GM23248 (cell line): ENCODE measurements around the gene CASTOR2.
"Not testable (repeated sequence)": the region's sequence is repeated elsewhere in the genome, so short reads cannot be mapped to it uniquely, and the experiment has no call there.

ENCODE experiments used
- EZH2 ChIP-seq: fragments of 200-600 bp; sonication (generic); IDR thresholded peaks from 2 replicates; pipeline ENCODE4 v1.6.1; 2018; ENCODE audit warnings: antibody characterized with exemption, mild to moderate bottlenecking; ENCODE audit not compliant: insufficient read depth, poor library complexity, severe bottlenecking
- EZH2phosphoT487 ChIP-seq: fragments of 200-600 bp; sonication (generic); IDR thresholded peaks from 2 replicates; pipeline ENCODE4 v1.6.1; 2018; ENCODE audit warnings: antibody characterized with exemption, moderate library complexity, mild to moderate bottlenecking, low read depth; ENCODE audit not compliant: insufficient read depth

DNA sequence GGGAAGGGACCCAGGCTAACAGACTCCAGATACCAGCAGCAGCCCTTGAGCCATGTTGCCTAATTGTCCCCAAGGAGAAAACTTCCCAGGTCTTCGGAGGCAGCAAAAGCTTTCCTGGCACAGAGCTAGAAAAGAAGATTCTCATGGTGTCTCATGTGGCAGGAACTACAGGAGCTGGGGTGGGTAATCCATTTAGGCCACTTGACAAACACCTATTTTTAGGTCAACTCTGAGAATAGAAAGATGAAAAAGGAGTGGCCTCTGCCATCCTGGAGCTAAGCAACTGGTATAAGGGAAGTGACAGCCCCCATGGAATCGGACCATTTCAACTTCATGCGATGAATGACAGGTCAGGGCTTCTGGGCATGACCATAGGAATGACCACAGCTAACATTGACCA is 16.8 kb upstream of the CASTOR2 start:
- not testable (repeated sequence) for TF ChIP-seq EZH2, EZH2phosphoT487
